GM23338 (cell line): Measurements from ENCODE around the gene ATP5F1B. TPM values are rescaled to one million over a fixed set of nuclear protein-coding genes. Genes with fewer than 3 reads are reported as not detected.

Experiments
- ATAC-seq: fragments of 200-7000 bp; cut with Tn5 transposase; 3 replicates; pipeline ENCODE4 v1.9.1; 2020
- DNase-seq: peaks from one replicate; pipeline ENCODE4 v3.0.0-alpha.2; 2015; ENCODE audit warnings: low spot score
- H2AFZ ChIP-seq: fragments of 200-600 bp; sonication (generic); 2 replicates; pipeline ENCODE4 v1.8.0; 2016; ENCODE audit warnings: antibody characterized with exemption, mild to moderate bottlenecking, moderate library complexity
- H3F3A ChIP-seq: fragments of 200-600 bp; sonication (generic); replicated peaks from 2 replicates; pipeline ENCODE4 v1.8.0; 2017; ENCODE audit warnings: antibody characterized with exemption, mixed run types, low read depth
- H3K27ac ChIP-seq: fragments of 200-600 bp; sonication (generic); 2 replicates; pipeline ENCODE4 v1.6.1; 2016; ENCODE audit warnings: low read depth
- H3K27me3 ChIP-seq: fragments of 200-600 bp; sonication (generic); 2 replicates; pipeline ENCODE4 v1.8.0; 2016; ENCODE audit warnings: mild to moderate bottlenecking, mixed run types, moderate library complexity; ENCODE audit not compliant: insufficient read depth
- H3K36me3 ChIP-seq: fragments of 200-600 bp; sonication (generic); 2 replicates; pipeline ENCODE4 v1.8.0; 2016; ENCODE audit warnings: mild to moderate bottlenecking; ENCODE audit not compliant: insufficient read depth
- H3K4me1 ChIP-seq: fragments of 200-600 bp; sonication (generic); 2 replicates; pipeline ENCODE4 v1.8.0; 2016; ENCODE audit warnings: mild to moderate bottlenecking, moderate library complexity; ENCODE audit not compliant: insufficient read depth
- H3K4me2 ChIP-seq: fragments of 200-600 bp; sonication (generic); 2 replicates; pipeline ENCODE4 v1.7.1; 2017; ENCODE audit warnings: mixed run types
- H3K4me3 ChIP-seq: fragments of 200-600 bp; sonication (generic); 2 replicates; pipeline ENCODE4 v1.6.1; 2016; ENCODE audit warnings: mixed run types
- H3K79me2 ChIP-seq: fragments of 200-600 bp; sonication (generic); replicated peaks from 2 replicates; pipeline ENCODE4 v1.8.0; 2017; ENCODE audit warnings: mild to moderate bottlenecking; ENCODE audit not compliant: insufficient read depth
- H3K9me2 ChIP-seq: fragments of 200-600 bp; sonication (generic); 2 replicates; pipeline ENCODE4 v1.8.0; 2017; ENCODE audit not compliant: insufficient read depth
- H4K20me1 ChIP-seq: fragments of 200-600 bp; sonication (generic); replicated peaks from 2 replicates; pipeline ENCODE4 v1.8.0; 2017; ENCODE audit warnings: mild to moderate bottlenecking; ENCODE audit not compliant: insufficient read depth
- H3K27ac Mint-ChIP-seq: 2 replicates; pipeline ENCODE4 v1.8.0; 2020; ENCODE audit warnings: inconsistent platforms, mild to moderate bottlenecking, moderate library complexity, mixed read lengths
- H3K27me3 Mint-ChIP-seq: 3 replicates; pipeline ENCODE4 v1.8.0; 2022; ENCODE audit warnings: low read depth, mild to moderate bottlenecking, moderate library complexity, mixed read lengths, inconsistent platforms; ENCODE audit not compliant: insufficient read depth, poor library complexity
- H3K36me3 Mint-ChIP-seq: 3 replicates; pipeline ENCODE4 v1.8.0; 2021; ENCODE audit warnings: low read depth, mild to moderate bottlenecking, inconsistent platforms, moderate library complexity, mixed read lengths
- H3K4me1 Mint-ChIP-seq: 3 replicates; pipeline ENCODE4 v1.8.0; 2020; ENCODE audit warnings: mild to moderate bottlenecking, inconsistent platforms, mixed read lengths
- H3K4me3 Mint-ChIP-seq: 3 replicates; pipeline ENCODE4 v1.8.0; 2021; ENCODE audit warnings: moderate library complexity, mild to moderate bottlenecking, inconsistent platforms, mixed read lengths
- H3K9me3 Mint-ChIP-seq: 3 replicates; pipeline ENCODE4 v1.8.0; 2020; ENCODE audit warnings: moderate library complexity, mild to moderate bottlenecking, inconsistent platforms, mixed read lengths
- CREB1 ChIP-seq: fragments of 250-450 bp; sonication (Bioruptor Pico); IDR thresholded peaks from 2 replicates; pipeline ENCODE4 v1.5.0; 2020; ENCODE audit warnings: low read depth, mild to moderate bottlenecking, moderate library complexity
- CTCF ChIP-seq, 2 experiments: fragments of 200-600 bp in 1 of 2; sonication (generic) in 1 of 2; conservative IDR thresholded peaks; 2 replicates each; pipeline versions ENCODE4 v1.5.1 to v1.6.1; 2016 to 2017; ENCODE audit warnings: antibody characterized with exemption in 2 of 2, low read depth in 2 of 2, mild to moderate bottlenecking in 2 of 2, moderate library complexity in 1 of 2
- ETS1 ChIP-seq: IDR thresholded peaks from 2 replicates; pipeline ENCODE4 v1.6.1; 2016; ENCODE audit warnings: antibody characterized with exemption
- EZH2 ChIP-seq: fragments of 200-600 bp; sonication (generic); IDR thresholded peaks from one replicate; pipeline ENCODE4 v1.8.0; 2017; ENCODE audit warnings: antibody characterized with exemption, mild to moderate bottlenecking, low read depth; ENCODE audit not compliant: unreplicated experiment
- EZH2phosphoT487 ChIP-seq: fragments of 200-600 bp; sonication (generic); IDR thresholded peaks from one replicate; pipeline ENCODE4 v1.8.1; 2018; ENCODE audit warnings: antibody characterized with exemption; ENCODE audit not compliant: unreplicated experiment
- JUNB ChIP-seq: IDR thresholded peaks from one replicate; pipeline ENCODE4 v1.6.1; 2016; ENCODE audit warnings: antibody characterized with exemption; ENCODE audit not compliant: unreplicated experiment
- POLR2AphosphoS5 ChIP-seq: IDR thresholded peaks from 2 replicates; pipeline ENCODE4 v1.6.1; 2016; ENCODE audit warnings: antibody characterized with exemption, low read depth
- ZNF114 ChIP-seq: fragments of 250-450 bp; sonication (Bioruptor Pico); IDR thresholded peaks from 2 replicates; pipeline ENCODE4 v1.5.0; 2020; ENCODE audit warnings: mild to moderate bottlenecking, moderate library complexity
- ZNF331 ChIP-seq: fragments of 250-450 bp; sonication (Bioruptor Pico); IDR thresholded peaks from 2 replicates; pipeline ENCODE4 v1.5.0; 2020; ENCODE audit warnings: low read depth, mild to moderate bottlenecking, moderate library complexity
- polyA plus RNA-seq: library from polyadenylated mRNA; unstranded; fragments of >200 nt; fragmentation: Nextera tagmentation; extraction: Ambion mirVana; gene quantifications from 2 replicates; pipeline ENCODE4 v1.2.1, GENCODE V29; 2016
- total RNA-seq: library from RNA; depleted of rRNA; stranded (reverse); fragments of >200 nt; shearing (Covaris generic); gene quantifications from 2 replicates; pipeline ENCODE4 v1.2.3, GENCODE V29; 2014
- TF ChIP-seq, protein P1 (sequence below): IDR thresholded peaks from one replicate; pipeline ENCODE4 v1.6.1; 2018; ENCODE audit warnings: antibody characterized with exemption; ENCODE audit not compliant: unreplicated experiment

ATP5F1B gene
- total and polyA plus RNA-seq, 2 experiments from 2014 or later = 763 to 956 TPM

DNA sequence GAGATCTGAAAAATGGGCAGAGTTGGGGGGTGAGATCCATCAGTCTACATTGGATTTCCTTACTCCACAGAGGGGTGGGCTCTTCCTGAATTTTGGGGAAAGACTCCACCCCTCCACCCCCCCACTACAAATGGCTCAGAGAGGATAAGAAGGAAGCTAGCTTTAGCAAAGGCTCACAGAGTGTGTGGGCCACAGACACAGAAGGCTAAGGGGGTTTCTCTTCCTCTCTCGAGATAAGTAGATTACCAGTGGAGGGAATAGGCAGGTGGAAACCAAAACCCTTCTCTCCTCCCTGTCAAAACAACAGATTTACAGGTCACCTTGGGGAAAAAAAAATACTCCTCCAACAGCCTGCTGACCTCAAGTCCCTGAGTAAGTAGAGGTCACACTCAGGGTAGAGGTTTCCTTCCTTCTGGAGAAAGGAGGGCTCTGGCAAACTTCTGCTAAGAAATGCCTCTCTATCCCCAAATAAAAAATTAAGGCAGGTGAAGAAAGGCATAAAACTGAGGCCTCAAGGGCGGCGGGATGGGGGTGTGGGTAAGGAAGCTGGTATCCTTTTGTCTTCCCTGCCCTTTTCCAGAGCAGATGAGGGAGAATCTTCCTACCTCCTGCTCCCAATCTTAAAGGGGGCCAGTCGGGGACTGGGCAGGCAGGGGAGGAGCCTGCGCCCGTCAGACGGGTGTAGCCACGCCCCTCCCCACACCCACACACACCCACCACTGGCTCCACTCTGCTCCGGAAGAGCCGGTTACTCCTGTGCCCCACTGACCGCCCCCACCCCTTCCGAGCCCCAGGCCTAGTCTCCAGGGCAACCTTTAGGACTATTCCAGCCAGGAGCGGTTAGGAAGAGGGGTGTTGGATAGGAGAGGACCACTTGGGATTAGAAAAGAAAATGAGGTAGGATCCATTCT lies 13.7 kb downstream of the ATP5F1B start (continued):
- TF ChIP-seq, protein P1, sequence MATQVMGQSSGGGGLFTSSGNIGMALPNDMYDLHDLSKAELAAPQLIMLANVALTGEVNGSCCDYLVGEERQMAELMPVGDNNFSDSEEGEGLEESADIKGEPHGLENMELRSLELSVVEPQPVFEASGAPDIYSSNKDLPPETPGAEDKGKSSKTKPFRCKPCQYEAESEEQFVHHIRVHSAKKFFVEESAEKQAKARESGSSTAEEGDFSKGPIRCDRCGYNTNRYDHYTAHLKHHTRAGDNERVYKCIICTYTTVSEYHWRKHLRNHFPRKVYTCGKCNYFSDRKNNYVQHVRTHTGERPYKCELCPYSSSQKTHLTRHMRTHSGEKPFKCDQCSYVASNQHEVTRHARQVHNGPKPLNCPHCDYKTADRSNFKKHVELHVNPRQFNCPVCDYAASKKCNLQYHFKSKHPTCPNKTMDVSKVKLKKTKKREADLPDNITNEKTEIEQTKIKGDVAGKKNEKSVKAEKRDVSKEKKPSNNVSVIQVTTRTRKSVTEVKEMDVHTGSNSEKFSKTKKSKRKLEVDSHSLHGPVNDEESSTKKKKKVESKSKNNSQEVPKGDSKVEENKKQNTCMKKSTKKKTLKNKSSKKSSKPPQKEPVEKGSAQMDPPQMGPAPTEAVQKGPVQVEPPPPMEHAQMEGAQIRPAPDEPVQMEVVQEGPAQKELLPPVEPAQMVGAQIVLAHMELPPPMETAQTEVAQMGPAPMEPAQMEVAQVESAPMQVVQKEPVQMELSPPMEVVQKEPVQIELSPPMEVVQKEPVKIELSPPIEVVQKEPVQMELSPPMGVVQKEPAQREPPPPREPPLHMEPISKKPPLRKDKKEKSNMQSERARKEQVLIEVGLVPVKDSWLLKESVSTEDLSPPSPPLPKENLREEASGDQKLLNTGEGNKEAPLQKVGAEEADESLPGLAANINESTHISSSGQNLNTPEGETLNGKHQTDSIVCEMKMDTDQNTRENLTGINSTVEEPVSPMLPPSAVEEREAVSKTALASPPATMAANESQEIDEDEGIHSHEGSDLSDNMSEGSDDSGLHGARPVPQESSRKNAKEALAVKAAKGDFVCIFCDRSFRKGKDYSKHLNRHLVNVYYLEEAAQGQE = no peak
- TF ChIP-seq ZNF114 (CRISPR knock-in tag) = no peak
- TF ChIP-seq CREB1 (CRISPR knock-in tag) = 0 out of 2 replicates have a peak, but pooled peaks have one; percentile 17

DNA sequence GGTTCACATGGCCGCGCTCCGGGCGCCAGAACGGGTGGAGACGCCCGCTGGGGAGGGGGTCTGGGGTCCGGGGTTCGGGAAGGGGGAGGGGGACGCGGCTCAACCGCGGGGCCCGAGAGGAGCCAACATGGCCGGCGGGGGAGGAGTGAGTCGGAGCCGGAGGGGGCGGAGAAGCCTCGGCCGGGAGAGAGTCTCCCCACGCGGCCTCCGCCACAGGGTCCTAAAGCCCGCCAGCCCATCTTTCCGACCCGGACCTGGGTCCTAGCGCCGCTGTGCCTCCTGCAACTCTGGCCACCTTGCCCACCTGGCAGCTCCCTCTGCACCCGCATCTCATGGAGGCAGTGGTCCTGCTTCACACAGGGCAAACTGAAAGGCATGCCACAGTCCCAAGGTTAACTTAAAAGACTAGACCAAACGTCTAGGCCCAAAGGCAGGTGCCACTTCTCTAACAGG lies 15.6 kb downstream of the ATP5F1B start, which contains the start of gene BAZ2A:
Gene BAZ2A (minus strand): TSS at position 147 of the 453 bp plus-strand sequence. CDS start 12,796 bp downstream, outside the sequence.
- ATAC-seq (peak; percentile 53), DNase-seq (peak; percentile 99)
- peak within 1 kb of the TSS; percentile 97 for H3K4me3 Mint-ChIP-seq
- H3K36me3 Mint-ChIP-seq = peaks cover 1% of the 10 kb centered on the region; the same call in 2 of the 3 replicates
- peaks cover 48% of the 10 kb centered on the region for H3K4me1 ChIP-seq
- H3K79me2 ChIP-seq = peaks cover 55% of the 10 kb centered on the region
- peak within 1 kb of the TSS; percentile 88 for H3K4me2 ChIP-seq
- peak within 1 kb of the TSS; percentile 74 for H3K27ac Mint-ChIP-seq
- H4K20me1 ChIP-seq = peaks cover 26% of the 10 kb centered on the region
- H3K4me3 ChIP-seq = peak within 1 kb of the TSS; percentile 97
- H3K4me1 Mint-ChIP-seq = peaks cover 52% of the 10 kb centered on the region
- H3K36me3 ChIP-seq = peaks cover 5% of the 10 kb centered on the region
- H3F3A ChIP-seq = peaks cover 11% of the 10 kb centered on the region; the same call in 1 of the 2 replicates
- H3K9me2 ChIP-seq = no peaks in the 10 kb centered on the region
- no peaks in the 10 kb centered on the region; the same call in 2 of the 3 replicates for H3K9me3 Mint-ChIP-seq
- H3K27me3 Mint-ChIP-seq = peaks cover 23% of the 10 kb centered on the region
- peak within 1 kb of the TSS; percentile 90 for H3K27ac ChIP-seq
- H3K27me3 ChIP-seq = no peaks in the 10 kb centered on the region
- H2AFZ ChIP-seq = peak within 1 kb of the TSS; percentile 78; the same call in 1 of the 2 replicates
- TF ChIP-seq POLR2AphosphoS5 (peak; percentile 64), ETS1 (peak; percentile 12; the same call in 1 of the 2 replicates), CTCF (conservative IDR thresholded peaks at IDR 0.05; ENCODE audit: low read depth in 2 of 2) (no peak), EZH2 (no peak), EZH2phosphoT487 (no peak), CREB1 (CRISPR knock-in tag) (peak; percentile 85), JUNB (no peak), ZNF331 (CRISPR knock-in tag) (no peak)
